Adrenal gland (tissue), 5 donors: ENCODE measurements around the gene KCTD13.

ENCODE experiments used
- POLR2A ChIP-seq, 2 donors: fragments of 450-650 bp; IDR thresholded peaks; one replicate each; pipeline ENCODE4 v1.6.1; 2017; ENCODE audit warnings: antibody characterized with exemption in 2 of 2, mild to moderate bottlenecking in 2 of 2, moderate library complexity in 1 of 2
- TF ChIP-seq, protein P1 (sequence below), 6 experiments: fragments of 450-650 bp in 4 of 6; fragments of 200-600 bp in 2 of 6; sonication (generic) in 1 of 6; IDR thresholded peaks; 1 replicate in 5 of 6; 2 replicates in 1 of 6; pipeline versions ENCODE4 v1.5.1 to v1.8.0; 2016 to 2021; ENCODE audit warnings: antibody characterized with exemption in 6 of 6, mild to moderate bottlenecking in 2 of 6, moderate library complexity in 1 of 6
- donor health status: DM: no; HTN: no; CAD: no.

DNA sequence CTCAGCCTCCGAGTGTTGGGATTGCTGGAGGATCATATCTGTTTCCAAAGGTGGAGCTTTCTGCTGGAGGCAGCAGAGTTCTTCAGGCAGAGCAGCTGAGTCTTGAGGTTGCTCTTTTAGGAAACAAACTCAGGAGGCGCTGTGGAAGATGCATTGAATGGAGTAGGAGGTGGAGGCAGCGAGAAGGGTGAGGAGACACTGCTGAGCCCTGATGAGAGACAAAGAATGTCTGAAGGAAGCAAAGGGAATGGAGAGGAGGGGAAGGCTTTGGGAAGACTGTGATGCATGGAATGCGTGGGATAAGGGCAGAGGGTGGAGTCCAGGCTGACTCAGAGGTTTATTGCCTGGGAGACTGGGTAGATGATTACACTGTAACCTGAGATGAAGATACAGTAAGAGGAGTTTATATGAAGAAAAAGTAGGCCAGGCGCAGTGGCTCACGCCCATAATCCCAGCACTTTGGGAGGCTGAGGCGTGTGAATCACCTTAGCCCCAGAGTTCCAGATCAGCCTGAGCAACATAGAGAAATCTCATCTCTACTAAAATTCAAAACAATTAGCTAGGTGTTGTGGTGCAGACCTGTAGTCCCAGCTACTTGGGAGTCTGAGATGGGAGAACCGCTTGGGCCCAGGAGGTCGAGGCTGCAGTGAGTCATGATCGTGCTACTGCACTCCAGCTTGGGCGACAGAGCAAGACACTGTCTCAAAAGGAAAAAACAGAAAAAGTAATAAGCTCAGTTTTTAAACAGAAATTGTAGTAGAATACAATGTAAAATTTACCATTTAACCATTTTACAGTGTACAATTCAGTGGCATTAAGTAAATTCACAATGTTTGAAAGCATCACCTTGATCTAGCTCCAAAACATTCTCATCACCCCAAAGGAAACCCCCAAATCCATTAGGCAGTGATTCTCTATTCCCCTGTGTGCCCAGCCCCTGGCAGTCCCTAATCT, 18.1 kb upstream of the KCTD13 start:
- TF ChIP-seq POLR2A (IDR thresholded peaks at IDR 0.05) = peak in 1 of 2 donors; percentile 51
- TF ChIP-seq, protein P1, sequence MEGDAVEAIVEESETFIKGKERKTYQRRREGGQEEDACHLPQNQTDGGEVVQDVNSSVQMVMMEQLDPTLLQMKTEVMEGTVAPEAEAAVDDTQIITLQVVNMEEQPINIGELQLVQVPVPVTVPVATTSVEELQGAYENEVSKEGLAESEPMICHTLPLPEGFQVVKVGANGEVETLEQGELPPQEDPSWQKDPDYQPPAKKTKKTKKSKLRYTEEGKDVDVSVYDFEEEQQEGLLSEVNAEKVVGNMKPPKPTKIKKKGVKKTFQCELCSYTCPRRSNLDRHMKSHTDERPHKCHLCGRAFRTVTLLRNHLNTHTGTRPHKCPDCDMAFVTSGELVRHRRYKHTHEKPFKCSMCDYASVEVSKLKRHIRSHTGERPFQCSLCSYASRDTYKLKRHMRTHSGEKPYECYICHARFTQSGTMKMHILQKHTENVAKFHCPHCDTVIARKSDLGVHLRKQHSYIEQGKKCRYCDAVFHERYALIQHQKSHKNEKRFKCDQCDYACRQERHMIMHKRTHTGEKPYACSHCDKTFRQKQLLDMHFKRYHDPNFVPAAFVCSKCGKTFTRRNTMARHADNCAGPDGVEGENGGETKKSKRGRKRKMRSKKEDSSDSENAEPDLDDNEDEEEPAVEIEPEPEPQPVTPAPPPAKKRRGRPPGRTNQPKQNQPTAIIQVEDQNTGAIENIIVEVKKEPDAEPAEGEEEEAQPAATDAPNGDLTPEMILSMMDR (IDR thresholded peaks at IDR 0.05) = peak in 1 of 6 experiments; percentile 10
